Central memory CD8-positive, alpha-beta T cell (primary cell): ENCODE measurements around the gene NFS1.
"Not testable (repeated sequence)": the region's sequence is repeated elsewhere in the genome, so short reads cannot be mapped to it uniquely, and the experiment has no call there.

Experiments used
- ATAC-seq: fragments of 150-1000 bp; cut with Tn5 transposase; replicated peaks from 2 replicates; pipeline ENCODE4 v1.10.0; 2022; ENCODE audit warnings: mild to moderate bottlenecking, moderate FRiP score, moderate number of reproducible peaks; ENCODE audit not compliant: poor library complexity, severe bottlenecking; ENCODE audit errors: extremely low read depth
- DNase-seq, 2 donors: peaks; one replicate each; pipeline ENCODE4 v3.0.0; 2021; ENCODE audit warnings: low spot score in 2 of 2
- H3K27ac Mint-ChIP-seq: one replicate; pipeline ENCODE4 v1.8.0; 2022; ENCODE audit warnings: low read depth, mild to moderate bottlenecking, moderate library complexity, mixed read lengths
- H3K27me3 Mint-ChIP-seq: one replicate; pipeline ENCODE4 v1.8.0; 2022; ENCODE audit warnings: mixed read lengths
- H3K36me3 Mint-ChIP-seq: one replicate; pipeline ENCODE4 v1.8.0; 2022; ENCODE audit warnings: mild to moderate bottlenecking, moderate library complexity, mixed read lengths; ENCODE audit not compliant: insufficient read depth
- H3K4me1 Mint-ChIP-seq: one replicate; pipeline ENCODE4 v1.8.0; 2022; ENCODE audit warnings: mixed read lengths
- H3K4me3 Mint-ChIP-seq: one replicate; pipeline ENCODE4 v1.8.0; 2022; ENCODE audit warnings: mild to moderate bottlenecking, moderate library complexity, mixed read lengths
- H3K9me3 Mint-ChIP-seq: one replicate; pipeline ENCODE4 v1.8.0; 2022; ENCODE audit warnings: mixed read lengths

NFS1 gene

GRCh38 chr20:35723652-35724320 lies 24.6 kb upstream of the NFS1 start:
- not testable (repeated sequence) for H3K9me3 Mint-ChIP-seq, H3K27me3 Mint-ChIP-seq, ATAC-seq, DNase-seq
- peak overlapping the region; percentile 34 for H3K4me3 Mint-ChIP-seq
- H3K4me1 Mint-ChIP-seq, result peaks cover 47% of the 10 kb centered on the region
- peaks cover 97% of the 10 kb centered on the region for H3K36me3 Mint-ChIP-seq
- H3K27ac Mint-ChIP-seq, result peak overlapping the region; percentile 84

DNA sequence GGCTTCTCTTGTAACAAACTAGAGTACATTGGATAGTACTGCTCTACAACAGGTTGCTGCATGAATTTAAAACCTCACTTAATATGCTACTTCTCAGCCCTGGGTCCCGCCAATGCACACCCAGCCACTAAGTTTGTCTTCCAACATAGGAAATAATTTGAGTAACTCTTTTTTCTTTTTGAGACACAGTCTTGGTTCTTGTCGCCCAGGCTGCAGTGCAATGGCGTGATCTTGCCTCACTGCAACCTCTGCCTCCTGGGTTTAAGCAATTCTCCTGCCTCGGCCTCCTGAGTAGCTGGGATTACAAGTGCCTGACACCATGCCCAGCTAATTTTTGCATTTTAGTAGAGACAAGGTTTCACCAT lies 24.1 kb upstream of the NFS1 start:
- peak overlapping the region; percentile 84 for H3K27ac Mint-ChIP-seq
- H3K9me3 Mint-ChIP-seq, ATAC-seq, H3K27me3 Mint-ChIP-seq, DNase-seq: not testable (repeated sequence)
- peaks cover 48% of the 10 kb centered on the region for H3K4me1 Mint-ChIP-seq
- H3K4me3 Mint-ChIP-seq, result peak overlapping the region; percentile 34
- H3K36me3 Mint-ChIP-seq, result peaks cover 98% of the 10 kb centered on the region

- H3K27me3 Mint-ChIP-seq, result no peaks in the 10 kb centered on the region
- ATAC-seq, result no peak
- no peak for DNase-seq
- H3K4me1 Mint-ChIP-seq, result peaks cover 50% of the 10 kb centered on the region
- no peak overlapping the region for H3K27ac Mint-ChIP-seq
- H3K9me3 Mint-ChIP-seq, result no peaks in the 10 kb centered on the region
- peak overlapping the region; percentile 5 for H3K4me3 Mint-ChIP-seq
- H3K36me3 Mint-ChIP-seq, result peaks cover 98% of the 10 kb centered on the region
Observed at GRCh38 chr20:35721621-35722020, 22.5 kb upstream of the NFS1 start.

DNA sequence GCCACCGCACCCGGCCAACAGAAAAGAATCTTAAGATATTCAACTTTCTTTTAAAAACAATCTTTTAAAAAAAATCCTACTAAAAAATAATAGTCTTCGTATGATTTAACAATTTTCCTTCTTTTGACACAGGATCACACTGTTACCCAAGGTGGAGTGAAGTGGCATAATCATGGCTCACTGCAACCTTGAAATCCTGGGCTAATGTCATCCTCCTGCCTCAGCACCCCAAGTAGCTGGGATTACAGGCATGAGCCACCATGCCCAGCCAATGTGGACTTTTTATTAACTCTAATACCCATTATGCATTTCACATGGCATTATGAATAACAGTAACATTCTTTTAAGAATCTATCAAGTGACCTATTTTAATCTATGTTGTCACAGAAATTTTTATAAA lies 22.1 kb upstream of the NFS1 start:
- no peak for ATAC-seq
- Mint-ChIP-seq H3K4me1 (peaks cover 48% of the 10 kb centered on the region), H3K27ac (no peak overlapping the region), H3K4me3 (peak overlapping the region; percentile 5), H3K36me3 (peaks cover 97% of the 10 kb centered on the region), H3K9me3 (no peaks in the 10 kb centered on the region), H3K27me3 (no peaks in the 10 kb centered on the region)
- DNase-seq, result no peak

GRCh38 chr20:35720165-35721123 lies 21.3 kb upstream of the NFS1 start:
- Mint-ChIP-seq H3K27ac (no peak overlapping the region), H3K9me3 (no peaks in the 10 kb centered on the region), H3K4me3 (no peak overlapping the region), H3K27me3 (no peaks in the 10 kb centered on the region), H3K4me1 (peaks cover 54% of the 10 kb centered on the region), H3K36me3 (peaks cover 97% of the 10 kb centered on the region)
- no peak for DNase-seq
- ATAC-seq, result no peak

GRCh38 chr20:35719717-35720116 lies 20.6 kb upstream of the NFS1 start:
- DNase-seq, result no peak
- Mint-ChIP-seq H3K4me1 (peaks cover 49% of the 10 kb centered on the region), H3K36me3 (peaks cover 97% of the 10 kb centered on the region), H3K27me3 (no peaks in the 10 kb centered on the region), H3K4me3 (no peak overlapping the region), H3K9me3 (no peaks in the 10 kb centered on the region), H3K27ac (no peak overlapping the region)
- no peak for ATAC-seq

- H3K27ac Mint-ChIP-seq, result peak overlapping the region; percentile 64
- ATAC-seq (no peak), DNase-seq (no peak)
- peaks cover 46% of the 10 kb centered on the region for H3K4me1 Mint-ChIP-seq
- H3K27me3 Mint-ChIP-seq, result no peaks in the 10 kb centered on the region
- H3K9me3 Mint-ChIP-seq, result no peaks in the 10 kb centered on the region
- peaks cover 96% of the 10 kb centered on the region for H3K36me3 Mint-ChIP-seq
- H3K4me3 Mint-ChIP-seq, result no peak overlapping the region
Observed at GRCh38 chr20:35718972-35719635, 20.0 kb upstream of the NFS1 start.

DNA sequence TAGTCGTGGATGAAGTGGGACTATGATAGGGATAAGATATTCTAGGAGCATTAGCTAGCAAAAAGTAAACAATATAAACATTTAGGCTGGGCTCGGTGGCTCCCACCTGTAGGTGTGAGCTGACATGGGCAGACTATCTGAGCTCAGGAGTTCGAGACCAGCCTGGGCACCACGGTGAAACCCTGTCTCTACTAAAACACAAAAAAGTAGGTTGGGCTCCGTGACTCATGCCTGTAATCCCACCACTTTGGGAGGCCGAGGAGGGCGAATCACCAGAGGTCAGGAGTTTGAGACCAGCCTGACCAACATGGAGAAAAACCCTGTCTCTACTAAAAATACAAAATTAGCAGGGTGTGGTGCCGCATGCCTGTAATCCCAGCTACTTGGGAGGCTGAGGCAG lies 19.2 kb upstream of the NFS1 start:
- Mint-ChIP-seq H3K36me3 (peaks cover 96% of the 10 kb centered on the region), H3K27ac (peak overlapping the region; percentile 91), H3K4me1 (peaks cover 47% of the 10 kb centered on the region), H3K4me3 (peak overlapping the region; percentile 9)
- DNase-seq, H3K9me3 Mint-ChIP-seq, ATAC-seq, H3K27me3 Mint-ChIP-seq: not testable (repeated sequence)

GRCh38 chr20:35716330-35716729 lies 17.2 kb upstream of the NFS1 start:
- Mint-ChIP-seq H3K27ac (no peak overlapping the region), H3K4me1 (peaks cover 39% of the 10 kb centered on the region)

GRCh38 chr20:35715652-35716051 lies 16.5 kb upstream of the NFS1 start:
- peaks cover 96% of the 10 kb centered on the region for H3K36me3 Mint-ChIP-seq
- peak overlapping the region; percentile 38 for H3K27ac Mint-ChIP-seq
- ATAC-seq, result no peak

More at GRCh38 chr20:35716330-35716729, 17.2 kb upstream of the NFS1 start:
- DNase-seq (no peak), ATAC-seq (no peak)
- H3K9me3 Mint-ChIP-seq, result no peaks in the 10 kb centered on the region
- no peaks in the 10 kb centered on the region for H3K27me3 Mint-ChIP-seq
- H3K4me3 Mint-ChIP-seq, result no peak overlapping the region
- H3K36me3 Mint-ChIP-seq, result peaks cover 96% of the 10 kb centered on the region

DNA sequence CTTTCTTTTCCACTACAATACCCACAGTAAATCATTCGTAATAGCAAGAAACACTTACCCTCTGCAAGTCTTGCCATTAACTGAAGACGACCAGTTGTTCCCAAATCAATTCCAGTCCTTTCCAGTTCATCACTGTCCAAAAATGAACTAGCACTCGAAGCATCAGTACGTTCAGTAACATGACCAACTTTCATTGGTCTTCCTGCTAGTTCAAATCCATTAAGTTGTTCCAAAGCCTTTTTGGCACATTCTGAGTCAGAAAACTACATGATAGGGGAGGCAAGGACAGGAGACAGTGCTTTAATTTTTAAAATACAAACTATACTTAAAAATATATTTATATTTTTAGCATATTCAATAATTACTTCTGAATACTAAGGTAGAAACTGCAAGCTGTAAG lies 15.0 kb upstream of the NFS1 start:
- Mint-ChIP-seq H3K9me3 (no peaks in the 10 kb centered on the region), H3K4me1 (peaks cover 45% of the 10 kb centered on the region), H3K4me3 (no peak overlapping the region), H3K27me3 (no peaks in the 10 kb centered on the region), H3K27ac (peak overlapping the region; percentile 25), H3K36me3 (peaks cover 94% of the 10 kb centered on the region)
- DNase-seq (no peak), ATAC-seq (no peak)

More at GRCh38 chr20:35715652-35716051, 16.5 kb upstream of the NFS1 start:
- no peak overlapping the region for H3K4me3 Mint-ChIP-seq
- no peaks in the 10 kb centered on the region for H3K27me3 Mint-ChIP-seq
- no peak for DNase-seq
- H3K9me3 Mint-ChIP-seq, result no peaks in the 10 kb centered on the region
- H3K4me1 Mint-ChIP-seq, result peaks cover 43% of the 10 kb centered on the region

DNA sequence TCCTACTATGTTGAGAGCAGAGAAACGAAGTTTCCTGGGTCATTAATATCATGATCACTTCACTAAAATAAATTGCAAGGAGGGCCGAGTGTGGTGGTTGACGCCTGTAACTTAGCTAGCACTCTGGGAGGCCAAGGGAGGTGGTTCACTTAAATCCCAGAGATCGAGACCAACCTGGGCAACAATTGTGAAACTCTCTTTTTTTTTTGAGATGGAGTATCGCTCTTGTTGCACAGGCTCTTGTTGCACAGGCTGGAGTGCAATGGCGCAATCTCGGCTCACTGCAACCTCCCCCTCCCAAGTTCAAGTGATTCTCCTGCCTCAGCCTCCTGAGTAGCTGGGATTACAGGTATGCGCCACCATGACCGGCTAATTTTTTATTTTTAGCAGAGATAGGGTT lies 14.0 kb upstream of the NFS1 start:
- H3K9me3 Mint-ChIP-seq, H3K27me3 Mint-ChIP-seq, ATAC-seq, H3K4me3 Mint-ChIP-seq, DNase-seq, H3K27ac Mint-ChIP-seq: not testable (repeated sequence)
- peaks cover 49% of the 10 kb centered on the region for H3K4me1 Mint-ChIP-seq
- H3K36me3 Mint-ChIP-seq, result peaks cover 93% of the 10 kb centered on the region
